ENCODE data around the gene NDUFS7. TPM values are rescaled to one million over a fixed set of nuclear protein-coding genes. Genes with fewer than 3 reads are reported as not detected.

NDUFS7 gene
- total RNA-seq, 2 donors from 2014 or later, result 147 to 202 TPM

DNA sequence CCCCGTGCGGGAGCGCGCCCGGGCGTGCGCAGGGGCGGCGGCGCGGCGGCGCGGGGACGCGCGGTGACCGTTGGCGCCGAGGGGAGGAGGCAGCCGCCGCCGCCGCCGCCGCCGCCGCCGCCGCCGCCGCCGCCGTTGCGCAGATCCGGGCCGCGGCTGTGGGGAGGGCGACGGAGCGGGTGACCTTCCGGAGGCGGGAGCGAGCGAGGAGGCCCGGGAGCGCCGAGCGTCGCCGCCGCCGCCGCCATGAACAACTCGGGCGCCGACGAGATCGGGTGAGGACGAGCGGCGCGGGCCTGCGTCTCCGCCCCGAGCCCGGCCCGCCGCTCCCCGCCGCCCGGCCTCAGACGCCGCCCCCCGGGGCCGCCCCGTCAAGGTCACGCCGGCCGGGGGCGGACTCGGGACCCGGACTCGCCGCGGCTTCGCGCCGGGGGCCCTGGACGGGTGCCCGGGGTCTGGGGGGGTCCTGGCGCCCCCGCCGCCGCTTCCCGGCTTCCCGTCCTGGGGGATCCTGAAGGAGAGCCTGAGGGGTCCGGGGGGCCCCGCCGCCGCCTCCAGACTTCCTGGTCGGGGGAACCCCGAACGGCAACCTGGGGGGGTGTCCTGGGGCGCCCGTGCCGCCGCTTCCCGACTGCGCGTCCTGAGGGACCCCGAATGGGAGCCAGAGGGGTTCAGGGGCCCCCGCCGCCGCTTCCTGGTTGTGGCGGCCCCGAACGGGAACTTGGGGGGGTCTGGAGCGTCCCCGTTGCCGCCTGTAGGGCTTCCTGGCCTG lies 24.0 kb downstream of the NDUFS7 start, which contains the start of gene DAZAP1:
Gene DAZAP1, plus strand, starts transcription at position 59 of the 772 bp plus-strand sequence. Its CDS starts 188 bp downstream, at position 247.
- intact Hi-C loops (cut with DNase I), result loop anchor here (10.0 kb wide), 2 partner anchors 93 to 133 kb away; partner anchors contain the start of gene FAM174C

DNA sequence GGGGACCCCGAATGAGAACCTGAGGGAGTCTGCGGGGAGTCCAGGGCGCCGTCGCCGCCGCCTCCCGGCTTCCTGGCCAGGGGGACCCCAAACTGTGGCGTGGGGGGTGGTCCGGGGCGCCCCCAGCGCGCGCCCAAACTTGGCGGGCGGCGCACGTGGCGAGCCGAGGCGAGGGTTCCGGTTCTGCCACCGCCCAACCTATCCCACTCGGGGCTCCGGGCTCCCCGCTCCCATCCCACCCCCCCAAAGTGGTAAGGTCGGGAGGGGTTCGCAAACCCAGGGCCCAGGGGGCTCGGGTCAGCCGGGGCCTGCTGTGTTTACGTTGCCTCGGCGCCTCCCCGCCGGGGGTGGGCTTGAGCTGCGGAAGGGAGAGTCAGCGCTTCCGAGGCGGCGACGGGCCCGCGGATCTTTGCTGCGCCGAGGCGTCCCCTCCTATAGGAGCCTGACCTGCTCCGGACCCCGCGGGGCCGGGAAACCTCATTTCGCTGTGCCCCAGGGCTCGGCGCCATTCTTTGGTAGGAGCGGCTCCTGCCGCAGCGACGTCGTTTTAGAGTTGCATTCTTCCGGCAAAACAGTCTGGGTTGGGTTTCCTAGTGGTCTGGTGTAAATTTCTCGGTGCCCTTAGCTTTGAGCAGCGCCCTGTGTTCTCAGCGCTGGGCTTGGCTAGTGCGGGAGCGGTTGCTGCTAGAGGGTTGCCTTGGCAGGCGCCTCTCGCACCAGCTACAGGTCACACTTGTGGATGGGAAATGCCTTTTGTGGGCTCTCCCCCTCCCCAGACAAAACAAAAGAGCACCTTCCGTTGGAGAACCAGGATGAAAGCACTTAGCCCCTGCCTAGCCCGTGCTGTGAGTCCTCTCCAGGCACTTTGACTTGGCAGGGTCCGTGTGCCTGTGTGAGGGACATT lies 24.8 kb downstream of the NDUFS7 start:
- intact Hi-C loops (cut with DNase I), result loop anchor here (10.0 kb wide), 2 partner anchors 94 to 134 kb away; partner anchors contain the start of gene FAM174C
- H3K36me3 ChIP-seq, result no peaks in the 10 kb centered on the region

More for the DNA sequence above, 24.0 kb downstream of the NDUFS7 start, which contains the start of gene DAZAP1:
- peak within 1 kb of the TSS; percentile 95 to 96 for H3K27ac ChIP-seq
- DNase-seq (ENCODE audit: low spot score), result no peak
- WGBS, result 0% methylated on average over 27 of the region's 121 CpGs
- TF ChIP-seq POLR2A (IDR thresholded peaks at IDR 0.05) (no peak), POLR2AphosphoS5 (IDR thresholded peaks at IDR 0.05) (no peak)
- TF ChIP-seq, protein P1, sequence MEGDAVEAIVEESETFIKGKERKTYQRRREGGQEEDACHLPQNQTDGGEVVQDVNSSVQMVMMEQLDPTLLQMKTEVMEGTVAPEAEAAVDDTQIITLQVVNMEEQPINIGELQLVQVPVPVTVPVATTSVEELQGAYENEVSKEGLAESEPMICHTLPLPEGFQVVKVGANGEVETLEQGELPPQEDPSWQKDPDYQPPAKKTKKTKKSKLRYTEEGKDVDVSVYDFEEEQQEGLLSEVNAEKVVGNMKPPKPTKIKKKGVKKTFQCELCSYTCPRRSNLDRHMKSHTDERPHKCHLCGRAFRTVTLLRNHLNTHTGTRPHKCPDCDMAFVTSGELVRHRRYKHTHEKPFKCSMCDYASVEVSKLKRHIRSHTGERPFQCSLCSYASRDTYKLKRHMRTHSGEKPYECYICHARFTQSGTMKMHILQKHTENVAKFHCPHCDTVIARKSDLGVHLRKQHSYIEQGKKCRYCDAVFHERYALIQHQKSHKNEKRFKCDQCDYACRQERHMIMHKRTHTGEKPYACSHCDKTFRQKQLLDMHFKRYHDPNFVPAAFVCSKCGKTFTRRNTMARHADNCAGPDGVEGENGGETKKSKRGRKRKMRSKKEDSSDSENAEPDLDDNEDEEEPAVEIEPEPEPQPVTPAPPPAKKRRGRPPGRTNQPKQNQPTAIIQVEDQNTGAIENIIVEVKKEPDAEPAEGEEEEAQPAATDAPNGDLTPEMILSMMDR (IDR thresholded peaks at IDR 0.05), result no peak
- H3K27me3 ChIP-seq (replicated peaks; ENCODE audit: insufficient read depth), result no peaks in the 10 kb centered on the region
- no peaks in the 10 kb centered on the region for H3K36me3 ChIP-seq
- H3K9me3 ChIP-seq, result no peaks in the 10 kb centered on the region
- peaks cover 37% of the 10 kb centered on the region for H3K4me1 ChIP-seq (replicated peaks)
- H3K4me3 ChIP-seq, result peak within 1 kb of the TSS; percentile 95 to 98

DNA sequence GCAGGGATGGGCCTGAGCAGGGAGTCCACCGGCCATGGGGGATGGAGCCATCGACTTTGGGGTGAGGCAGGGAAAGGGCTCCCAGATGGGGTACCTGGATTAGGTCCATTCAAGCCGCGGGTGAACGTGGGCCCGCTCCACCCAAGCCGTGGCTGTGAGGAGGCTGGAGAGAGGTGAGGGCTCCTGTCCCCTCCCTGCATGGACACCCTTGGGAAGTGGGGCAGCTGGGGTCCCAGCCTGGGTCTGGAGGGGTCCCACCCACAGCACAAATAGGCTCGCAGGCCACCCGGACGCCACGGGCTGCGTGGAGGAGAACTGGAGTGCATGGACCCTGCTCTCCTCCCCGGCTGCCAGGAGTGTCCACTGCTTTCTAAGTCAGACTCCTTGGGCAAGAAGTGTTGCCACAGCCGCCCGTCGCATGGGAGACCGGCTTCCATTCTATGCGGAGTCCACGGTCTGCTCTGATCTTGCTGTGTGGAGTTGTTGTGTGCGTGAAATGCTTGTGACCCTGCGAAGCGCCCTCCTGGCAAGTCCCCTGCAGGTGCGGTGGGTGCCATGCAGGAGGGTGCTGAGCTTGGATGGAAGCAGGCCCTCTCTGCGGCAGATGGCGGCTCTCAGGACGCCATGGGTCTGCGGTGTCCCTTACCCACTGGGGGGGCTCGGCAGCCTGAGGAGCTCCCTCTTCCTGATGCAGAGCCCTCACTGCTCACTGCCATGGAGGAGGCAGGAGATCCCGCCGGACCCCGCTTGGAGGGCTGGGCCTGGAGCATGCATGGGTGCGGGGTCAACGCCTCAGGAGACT lies 25.7 kb downstream of the NDUFS7 start:
- Histone ChIP-seq H3K4me1 (replicated peaks) (peaks cover 43% of the 10 kb centered on the region), H3K27ac (peak overlapping the region; percentile 95 to 96), H3K9me3 (no peaks in the 10 kb centered on the region), H3K36me3 (no peaks in the 10 kb centered on the region), H3K27me3 (replicated peaks; ENCODE audit: insufficient read depth) (no peaks in the 10 kb centered on the region), H3K4me3 (peak overlapping the region; percentile 95 to 98)
- TF ChIP-seq POLR2A (IDR thresholded peaks at IDR 0.05) (no peak), POLR2AphosphoS5 (IDR thresholded peaks at IDR 0.05) (no peak)
- intact Hi-C loops (cut with DNase I), result loop anchor here (10.0 kb wide), 2 partner anchors 95 to 135 kb away; partner anchors contain the start of gene FAM174C
- no peak for DNase-seq (ENCODE audit: low spot score)
- WGBS, result 42% methylated on average over 26 of the region's 33 CpGs

More for the DNA sequence above, 24.8 kb downstream of the NDUFS7 start:
- WGBS, result 1% methylated on average over 49 of the region's 69 CpGs
- no peak for TF ChIP-seq POLR2AphosphoS5 (IDR thresholded peaks at IDR 0.05)
- TF ChIP-seq POLR2A (IDR thresholded peaks at IDR 0.05), result no peak
- TF ChIP-seq, protein P1 (IDR thresholded peaks at IDR 0.05), result no peak
- Histone ChIP-seq H3K27ac (peak overlapping the region; percentile 95 to 96), H3K4me3 (peak overlapping the region; percentile 95 to 98), H3K27me3 (replicated peaks; ENCODE audit: insufficient read depth) (no peaks in the 10 kb centered on the region), H3K4me1 (replicated peaks) (peaks cover 43% of the 10 kb centered on the region), H3K9me3 (no peaks in the 10 kb centered on the region)
- no peak for DNase-seq (ENCODE audit: low spot score)

DNA sequence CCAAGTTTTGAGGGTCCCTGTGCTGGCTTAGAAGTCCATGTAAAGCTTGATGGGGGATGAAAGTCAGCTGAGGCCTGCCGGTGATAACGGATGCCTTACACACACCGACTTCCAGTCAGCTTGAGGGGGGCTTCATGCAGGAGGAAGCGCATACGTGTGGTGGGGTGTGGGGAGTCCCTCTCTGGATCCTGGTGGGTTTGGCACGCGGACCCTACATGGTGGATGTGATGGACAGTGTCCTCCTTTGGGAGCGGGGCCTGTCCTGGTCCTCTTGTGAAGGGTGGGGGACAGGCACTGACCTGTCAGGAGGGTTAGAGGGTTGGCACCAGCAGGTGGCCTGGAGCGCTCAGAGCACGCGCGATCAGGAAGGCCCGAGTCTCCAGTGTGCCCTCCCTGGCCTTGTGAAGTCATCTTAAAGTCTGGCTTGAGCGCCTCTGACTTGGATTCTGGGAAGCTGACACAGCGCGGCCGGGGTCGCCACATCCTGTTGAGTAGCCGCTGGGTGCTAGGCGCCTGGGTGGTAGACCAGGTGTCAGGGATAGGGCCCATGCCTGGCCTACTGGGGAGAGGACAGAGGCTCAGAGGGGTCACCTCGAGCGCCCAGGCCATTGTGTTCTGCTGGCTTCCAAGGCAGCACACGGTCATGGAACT lies 26.6 kb downstream of the NDUFS7 start:
- TF ChIP-seq POLR2A (IDR thresholded peaks at IDR 0.05) (no peak), POLR2AphosphoS5 (IDR thresholded peaks at IDR 0.05) (no peak)
- TF ChIP-seq, protein P1 (IDR thresholded peaks at IDR 0.05), result no peak
- Histone ChIP-seq H3K9me3 (no peaks in the 10 kb centered on the region), H3K36me3 (no peaks in the 10 kb centered on the region), H3K27me3 (replicated peaks; ENCODE audit: insufficient read depth) (no peaks in the 10 kb centered on the region), H3K4me3 (peak overlapping the region in 1 of 2 donors; percentile 98), H3K4me1 (replicated peaks) (peaks cover 43% of the 10 kb centered on the region), H3K27ac (peak overlapping the region; percentile 8 to 96)
- intact Hi-C loops (cut with DNase I), result no loop called here
- DNase-seq (ENCODE audit: low spot score), result no peak
- WGBS, result 64% methylated on average over 23 of the region's 23 CpGs

Data from prostate gland (tissue), 2 donors.